ENCODE measurements around the gene SEMA3A. TPM values are rescaled to one million over a fixed set of nuclear protein-coding genes. Genes with fewer than 3 reads are reported as not detected.

The SEMA3A gene
- total and polyA plus RNA-seq, 2 experiments from 2014 or later = 19.8 to 46.4 TPM

GRCh38 chr7:84231157-84231556, 36.6 kb upstream of the SEMA3A start:
- Histone ChIP-seq H4K20me1 (replicated peaks; ENCODE audit: insufficient read depth) (no peaks in the 10 kb centered on the region), H3K4me2 (no peak overlapping the region), H3K27me3 (ENCODE audit: insufficient read depth) (no peaks in the 10 kb centered on the region), H2AFZ (no peak overlapping the region), H3K4me3 (no peak overlapping the region), H3K36me3 (ENCODE audit: insufficient read depth) (no peaks in the 10 kb centered on the region), H3K27ac (ENCODE audit: low read depth) (no peak overlapping the region), H3K9me2 (ENCODE audit: insufficient read depth) (no peaks in the 10 kb centered on the region), H3K4me1 (ENCODE audit: insufficient read depth) (peaks cover 29% of the 10 kb centered on the region), H3F3A (replicated peaks; ENCODE audit: low read depth) (no peaks in the 10 kb centered on the region), H3K79me2 (replicated peaks; ENCODE audit: insufficient read depth) (no peaks in the 10 kb centered on the region)
- peaks cover 49% of the 10 kb centered on the region for H3K4me1 Mint-ChIP-seq
- DNase-seq (ENCODE audit: low spot score) (no peak), ATAC-seq (no peak)
- H3K9me3 Mint-ChIP-seq = no peaks in the 10 kb centered on the region
- no peaks in the 10 kb centered on the region for H3K36me3 Mint-ChIP-seq (ENCODE audit: low read depth)
- peak overlapping the region; percentile 5; the same call in 1 of the 2 replicates for H3K27ac Mint-ChIP-seq
- H3K4me3 Mint-ChIP-seq = no peak overlapping the region
- H3K27me3 Mint-ChIP-seq (ENCODE audit: insufficient read depth, low read depth, poor library complexity) = no peaks in the 10 kb centered on the region
- no peak for TF ChIP-seq NANOG (IDR thresholded peaks at IDR 0.05; ENCODE audit: borderline replicate concordance)
- TF ChIP-seq EZH2phosphoT487 (IDR thresholded peaks at IDR 0.05; ENCODE audit: unreplicated experiment) = no peak
- no peak for TF ChIP-seq CREB1 (CRISPR knock-in tag; IDR thresholded peaks at IDR 0.05; ENCODE audit: low read depth)
- no peak for TF ChIP-seq ZNF462 (CRISPR knock-in tag; IDR thresholded peaks at IDR 0.05)
- TF ChIP-seq STAT1 (IDR thresholded peaks at IDR 0.05; ENCODE audit: unreplicated experiment) = no peak
- TF ChIP-seq ZNF114 (CRISPR knock-in tag; IDR thresholded peaks at IDR 0.05) = no peak
- no peak for TF ChIP-seq REST (IDR thresholded peaks at IDR 0.05; ENCODE audit: unreplicated experiment)
- TF ChIP-seq ETS1 (IDR thresholded peaks at IDR 0.05) = no peak
- TF ChIP-seq POLR2AphosphoS5 (IDR thresholded peaks at IDR 0.05; ENCODE audit: low read depth) = no peak
- no peak for TF ChIP-seq EZH2 (IDR thresholded peaks at IDR 0.05; ENCODE audit: low read depth, unreplicated experiment)
- no peak for TF ChIP-seq CTCF (conservative IDR thresholded peaks at IDR 0.05; ENCODE audit: low read depth in 2 of 2)
- no peak for TF ChIP-seq JUNB (IDR thresholded peaks at IDR 0.05; ENCODE audit: unreplicated experiment)
